SKM-1 (cell line): ENCODE data around the gene ATP11A.
"Not testable (repeated sequence)": the region's sequence is repeated elsewhere in the genome, so short reads cannot be mapped to it uniquely, and the experiment has no call there.

Experiments
- DNase-seq: peaks from one replicate; lab custom pipeline; 2025; ENCODE audit not compliant: unreplicated experiment; lab: John Stamatoyannopoulos, UW

ATP11A gene

DNA sequence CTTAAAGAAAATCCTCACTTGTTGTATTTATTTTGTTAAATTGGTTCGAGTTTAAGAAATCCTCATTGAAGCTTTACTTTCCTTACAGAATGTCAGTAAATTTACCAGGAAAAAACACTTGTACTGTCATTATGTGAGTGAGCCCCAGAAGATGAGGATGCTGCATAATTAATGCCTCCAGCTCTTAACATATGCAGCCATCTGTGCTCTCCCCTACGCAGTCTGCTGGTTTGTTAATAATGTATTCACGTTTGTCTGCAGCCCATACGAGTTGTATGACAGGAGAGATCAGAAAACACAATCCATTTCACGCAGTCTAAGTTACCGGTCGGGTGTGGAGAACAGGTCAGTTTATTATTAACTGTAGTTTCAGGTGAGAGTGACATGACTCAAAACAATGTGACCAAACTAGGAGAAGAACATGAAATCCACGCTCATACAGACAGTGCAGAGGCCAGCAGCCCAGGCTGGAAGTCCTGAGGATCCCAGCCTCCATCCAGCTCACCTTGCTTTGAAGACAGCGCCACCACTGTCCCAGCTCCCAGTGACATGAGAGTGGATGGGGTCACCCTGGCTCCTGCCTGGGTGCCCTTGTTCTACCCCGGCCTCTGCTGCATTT lies 19.8 kb upstream of the ATP11A start:
- DNase-seq = no peak

DNA sequence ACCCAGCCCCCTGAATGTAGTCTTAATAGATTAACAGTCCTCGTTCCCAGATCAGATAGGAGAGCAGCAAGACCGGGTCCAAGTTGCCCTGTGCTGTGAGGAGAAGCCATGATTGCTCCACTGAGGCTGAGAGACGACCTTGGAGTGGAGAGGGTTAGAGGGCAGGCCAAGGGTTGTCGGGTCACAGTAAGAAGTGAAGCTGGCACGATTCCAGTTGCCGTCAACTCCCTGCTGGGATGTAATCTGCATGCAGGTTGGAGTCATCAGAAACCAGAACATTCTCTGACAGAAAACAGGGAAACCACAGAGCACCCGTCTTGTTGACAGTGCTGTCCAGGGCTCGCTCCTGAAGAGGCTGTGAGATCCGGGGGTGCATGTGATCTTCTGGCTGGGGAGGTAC lies 19.0 kb upstream of the ATP11A start:
- DNase-seq = no peak

- no peak for DNase-seq
Measured at GRCh38 chr13:112671359-112671758, 18.5 kb upstream of the ATP11A start.

DNA sequence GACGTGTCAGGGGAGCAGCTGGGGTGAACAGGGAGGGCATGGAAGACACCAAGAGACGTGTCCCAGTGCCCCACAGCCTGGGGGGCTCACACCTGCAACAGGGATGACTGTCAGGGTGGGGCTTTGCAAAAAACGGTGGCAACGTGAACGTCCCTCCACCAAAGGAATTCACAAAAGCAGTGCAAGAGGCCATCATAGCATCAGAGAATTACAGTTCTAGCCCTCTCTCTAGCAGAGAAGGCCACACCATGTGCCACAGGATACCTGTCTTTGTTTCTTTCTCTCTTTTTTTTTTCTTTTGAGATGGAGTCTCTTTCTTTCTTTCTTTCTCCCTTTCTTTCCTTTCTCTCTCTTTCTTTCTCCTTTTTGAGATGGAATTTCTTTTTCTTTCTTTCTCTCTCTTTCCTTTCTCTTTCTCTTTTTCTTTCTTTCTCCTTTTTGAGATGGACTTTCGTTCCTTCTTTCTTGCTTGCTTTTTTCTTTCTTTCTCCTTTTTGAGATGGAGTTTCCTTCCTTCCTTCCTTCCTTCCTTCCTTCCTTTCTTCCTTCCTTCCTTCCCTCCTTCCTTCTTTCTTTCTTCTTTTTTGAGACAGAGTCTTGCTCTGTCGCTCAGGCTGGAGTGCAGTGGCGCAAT lies 17.1 kb upstream of the ATP11A start:
- no peak for DNase-seq

DNA sequence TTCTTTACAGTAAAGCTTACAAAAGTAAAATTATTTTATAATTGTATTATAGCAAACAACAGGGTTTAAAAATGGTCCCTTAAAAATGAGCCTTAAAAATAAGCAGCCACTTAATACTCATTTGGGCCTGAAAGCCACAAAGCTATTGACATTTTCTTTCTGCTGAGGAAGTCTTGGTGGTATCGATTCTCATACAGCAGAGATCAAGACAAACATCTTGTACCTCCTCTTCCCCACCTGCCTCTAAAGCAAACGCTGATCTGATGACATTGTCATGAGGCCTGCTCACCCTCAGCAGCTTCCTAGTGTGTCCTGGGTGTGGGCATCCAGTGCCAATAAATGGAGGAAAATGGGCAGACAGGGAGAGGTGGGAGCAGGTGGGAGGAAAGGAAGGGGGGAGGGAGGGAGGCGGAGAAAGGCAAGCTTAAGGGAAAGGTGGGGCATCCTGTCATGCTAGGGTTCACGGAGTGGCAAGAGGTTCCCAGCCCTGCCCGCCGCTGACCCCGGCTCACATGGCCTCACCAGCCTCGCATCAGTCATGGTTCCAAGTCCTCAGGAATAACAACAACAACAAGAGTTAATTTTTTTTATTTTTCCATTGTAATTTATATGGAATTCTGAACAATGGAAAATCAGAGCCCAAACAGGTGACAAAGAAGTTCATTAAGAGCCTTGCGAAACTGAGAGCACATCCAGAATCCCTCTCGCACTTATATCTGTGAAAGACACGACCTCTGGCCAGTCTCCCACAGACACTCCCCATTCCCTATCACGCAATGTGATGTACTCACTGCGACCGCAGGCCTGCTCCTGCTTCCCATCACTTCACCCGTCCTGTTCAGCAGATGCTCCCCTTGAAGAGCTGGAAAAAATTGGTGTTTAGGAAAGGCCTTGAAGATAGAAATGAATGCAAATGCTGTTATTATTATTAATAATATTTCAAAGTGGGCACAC lies 15.1 kb upstream of the ATP11A start:
- no peak for DNase-seq

DNA sequence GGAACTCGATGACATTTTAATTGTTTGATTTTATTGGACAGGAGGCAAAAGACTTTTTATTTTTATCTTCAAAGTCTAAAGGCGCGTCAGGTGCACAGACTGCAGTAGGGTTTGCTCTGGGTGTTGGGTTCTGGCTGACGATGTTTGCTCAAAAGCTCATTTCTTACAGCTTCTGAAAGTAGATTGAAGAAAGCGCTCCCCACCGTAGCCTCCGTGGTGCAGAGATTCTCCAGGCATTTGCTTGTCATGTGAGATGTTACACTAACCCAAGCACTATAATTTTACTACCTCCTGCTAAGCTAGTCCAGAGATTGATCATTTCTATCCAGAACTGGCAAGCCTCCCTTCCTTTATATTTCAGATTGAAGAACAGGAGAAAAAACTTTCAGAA lies 14.5 kb upstream of the ATP11A start:
- DNase-seq = no peak

DNA sequence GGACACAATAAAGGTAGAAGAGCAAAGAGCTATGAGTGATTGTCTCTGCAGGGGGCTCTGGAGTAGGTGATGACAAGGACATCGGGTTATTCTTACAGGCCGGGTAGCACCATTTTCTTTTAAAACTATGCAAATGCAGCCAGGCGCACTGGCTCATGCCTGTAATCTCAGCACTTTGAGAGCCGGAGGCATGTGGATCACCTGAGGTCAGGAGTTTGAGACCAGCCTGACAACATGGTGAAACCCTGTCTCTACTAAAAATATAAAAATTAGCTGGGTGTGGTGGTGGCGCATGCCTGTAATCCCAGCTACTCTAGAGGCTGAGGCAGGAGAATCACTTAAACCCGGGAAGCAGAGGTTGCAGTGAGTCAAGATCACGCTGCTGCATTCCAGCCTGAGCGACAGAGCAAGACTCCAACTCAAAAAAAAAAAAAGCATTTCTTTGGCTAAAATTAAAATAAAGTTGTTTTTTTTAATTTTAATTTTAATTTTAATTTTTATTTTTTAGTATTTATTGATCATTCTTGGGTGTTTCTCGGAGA lies 12.3 kb upstream of the ATP11A start:
- DNase-seq = not testable (repeated sequence)

DNA sequence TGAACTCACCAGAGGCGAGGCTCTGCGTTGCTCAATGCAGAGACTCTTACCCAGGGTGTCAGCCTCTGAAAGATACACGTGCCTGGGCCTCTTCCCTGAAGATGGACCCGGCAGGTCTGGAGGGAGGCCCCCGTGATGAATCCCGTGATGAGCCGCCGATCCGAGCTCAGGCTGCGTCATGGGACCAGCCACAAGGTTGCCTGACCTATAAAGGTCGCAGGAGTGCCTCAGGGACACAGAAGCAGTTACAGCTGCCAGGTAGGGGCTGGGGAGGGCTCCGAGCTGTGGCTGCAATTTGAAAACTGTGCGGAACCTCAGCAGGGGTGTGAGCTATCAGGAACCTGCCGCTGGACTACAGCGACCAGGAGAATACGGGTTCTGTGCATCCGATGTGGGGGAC lies 10.5 kb upstream of the ATP11A start:
- no peak for DNase-seq

DNA sequence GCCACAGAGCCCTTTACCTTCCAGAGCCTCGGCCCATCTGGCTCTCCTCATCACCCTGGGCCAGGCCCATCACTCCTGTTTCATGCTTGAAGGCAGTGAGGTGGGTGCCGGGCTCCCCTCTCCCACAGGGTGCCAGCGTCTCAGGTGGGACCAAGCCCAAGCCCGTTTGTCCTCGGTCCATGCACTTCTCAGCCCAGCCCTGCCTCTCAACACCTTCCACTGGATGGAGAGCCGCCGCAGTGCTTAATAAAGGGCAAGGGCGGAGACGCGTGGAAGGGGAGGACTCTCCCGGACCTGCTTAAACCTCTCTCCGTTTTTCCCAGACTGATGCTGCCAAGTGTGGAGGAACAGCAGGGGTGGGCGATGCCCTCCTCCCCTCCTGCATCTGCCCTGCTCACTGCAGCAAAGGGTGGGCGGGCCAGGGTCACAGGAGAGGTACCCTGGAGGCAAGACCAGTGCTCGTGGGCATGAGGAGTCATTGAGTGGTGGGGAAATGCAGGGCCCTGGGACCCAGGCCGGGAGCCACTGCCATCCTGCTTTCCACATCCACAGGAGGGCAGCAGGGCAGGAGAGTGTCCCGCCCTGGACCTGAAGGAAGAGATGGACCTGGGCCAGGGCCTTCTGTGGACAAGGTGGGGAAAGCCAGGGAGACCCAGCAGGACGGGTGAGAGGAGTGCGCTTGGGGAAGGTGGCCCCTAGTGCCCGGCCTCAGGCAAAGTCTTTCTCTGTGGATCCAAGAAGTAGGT lies 9.7 kb upstream of the ATP11A start:
- no peak for DNase-seq

DNA sequence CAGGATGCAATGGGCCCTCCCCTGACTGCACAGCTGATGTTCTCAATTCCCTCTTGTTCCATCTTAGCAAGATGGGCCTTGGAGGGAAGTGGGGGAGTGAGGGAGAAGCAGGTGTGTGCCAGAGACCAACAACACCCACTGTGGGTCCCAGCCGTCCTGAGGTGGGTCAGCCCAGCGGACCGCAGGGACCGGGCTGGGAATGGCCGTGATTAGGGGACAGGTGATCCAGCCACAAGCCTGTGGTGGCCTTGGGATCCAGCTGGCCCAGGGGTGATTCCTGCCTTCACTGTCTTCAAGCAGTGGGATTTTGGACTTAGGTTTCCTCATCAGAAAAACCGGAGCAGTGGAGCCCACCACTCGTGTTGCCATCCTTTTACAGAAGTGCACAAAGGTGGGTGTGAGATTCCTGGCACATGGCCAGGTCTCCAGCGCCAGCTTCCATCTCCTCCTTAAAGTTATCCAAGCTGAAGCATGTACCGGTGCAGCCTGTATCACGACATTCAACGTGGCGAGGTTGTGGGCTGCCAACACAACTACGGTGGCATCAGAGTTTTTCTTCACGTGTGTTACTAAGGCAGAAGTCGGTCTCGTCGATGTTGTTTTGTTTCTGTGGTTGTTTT lies 9.0 kb upstream of the ATP11A start:
- DNase-seq = no peak

DNA sequence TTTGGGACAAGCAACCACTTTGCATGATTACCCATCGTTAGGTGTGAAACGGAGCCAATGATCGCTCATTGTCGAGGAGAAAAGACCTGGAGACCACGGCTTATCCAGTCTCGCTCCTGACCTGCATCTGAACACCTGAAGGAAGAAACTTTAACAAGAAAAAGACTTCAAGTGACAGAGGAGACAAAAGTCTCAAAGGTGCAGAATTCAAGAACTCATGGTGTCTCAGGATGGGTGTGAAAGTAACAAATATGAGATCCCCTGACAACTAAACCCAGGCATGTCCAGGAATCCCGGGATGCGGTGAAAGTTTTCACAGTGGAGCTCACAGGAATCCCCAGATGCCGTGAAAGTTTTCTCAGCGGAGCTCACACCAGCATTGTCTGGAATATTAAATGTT lies 6.3 kb upstream of the ATP11A start:
- no peak for DNase-seq

DNA sequence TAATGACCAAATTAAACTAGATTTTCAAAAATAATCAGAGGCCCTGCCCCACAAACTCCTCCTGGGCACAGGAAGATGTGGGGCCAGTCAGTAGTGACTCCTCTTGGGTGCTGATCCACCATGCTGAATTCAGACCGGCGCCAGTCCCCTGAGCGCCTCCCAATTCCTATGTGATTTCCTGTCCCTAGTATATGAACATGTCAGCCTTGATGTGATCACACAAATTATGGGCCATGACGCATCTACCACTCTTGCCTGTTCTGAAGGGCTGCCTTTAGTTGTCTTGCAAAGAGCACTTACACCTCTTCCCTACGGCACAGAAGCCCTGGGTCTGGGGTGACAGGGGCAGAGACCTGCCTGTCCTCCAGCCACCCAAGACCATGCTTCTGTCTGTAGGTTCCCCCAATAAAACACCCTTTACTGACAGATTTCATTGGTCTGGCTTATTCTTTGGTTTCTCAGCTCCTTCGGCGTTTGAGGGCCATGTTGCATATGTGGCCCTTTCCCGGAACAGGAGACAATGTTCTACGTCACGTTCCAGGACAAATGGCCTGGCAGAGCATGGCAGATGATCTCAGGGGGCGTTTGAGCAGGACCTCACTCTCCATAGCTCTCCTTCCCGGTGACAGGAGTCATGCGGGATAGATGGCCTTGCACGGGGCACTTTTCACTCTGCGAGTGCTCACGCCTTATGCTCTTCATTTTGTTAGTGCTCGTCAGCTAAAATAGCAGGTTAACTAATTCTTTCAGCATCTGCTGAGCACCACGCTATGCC lies 5.6 kb upstream of the ATP11A start:
- no peak for DNase-seq

DNA sequence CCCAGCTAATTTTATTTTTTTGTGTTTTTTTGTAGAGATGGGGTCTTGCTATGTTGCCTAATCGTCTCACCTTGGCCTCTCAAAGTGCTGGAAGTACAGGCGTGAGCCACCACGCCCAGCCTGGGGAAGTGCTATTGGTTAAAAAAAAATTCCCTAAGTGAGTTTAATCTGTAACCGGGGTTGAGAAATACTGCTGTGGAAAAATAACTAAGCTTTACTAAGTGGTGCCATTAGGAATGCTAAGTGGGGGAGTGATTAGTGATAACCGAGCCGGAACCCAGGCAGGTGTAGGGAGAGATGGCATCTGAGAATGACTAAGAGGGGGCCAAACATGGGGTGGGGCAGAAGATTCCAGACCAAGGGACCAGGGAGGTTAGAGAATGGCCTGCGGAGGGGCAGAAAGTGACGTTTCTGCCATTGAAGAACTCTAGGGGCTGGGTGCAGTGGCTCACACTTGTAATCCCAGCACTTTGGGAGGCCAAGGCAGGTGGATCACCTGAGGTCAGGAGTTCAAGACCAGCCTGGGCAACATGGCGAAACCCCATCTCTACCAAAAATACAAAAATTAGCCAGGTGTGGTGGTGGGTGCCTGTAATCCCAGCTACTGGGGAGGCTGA lies 4.5 kb upstream of the ATP11A start:
- DNase-seq = not testable (repeated sequence)

- no peak for DNase-seq
Measured at GRCh38 chr13:112685896-112686295, 3.9 kb upstream of the ATP11A start.

DNA sequence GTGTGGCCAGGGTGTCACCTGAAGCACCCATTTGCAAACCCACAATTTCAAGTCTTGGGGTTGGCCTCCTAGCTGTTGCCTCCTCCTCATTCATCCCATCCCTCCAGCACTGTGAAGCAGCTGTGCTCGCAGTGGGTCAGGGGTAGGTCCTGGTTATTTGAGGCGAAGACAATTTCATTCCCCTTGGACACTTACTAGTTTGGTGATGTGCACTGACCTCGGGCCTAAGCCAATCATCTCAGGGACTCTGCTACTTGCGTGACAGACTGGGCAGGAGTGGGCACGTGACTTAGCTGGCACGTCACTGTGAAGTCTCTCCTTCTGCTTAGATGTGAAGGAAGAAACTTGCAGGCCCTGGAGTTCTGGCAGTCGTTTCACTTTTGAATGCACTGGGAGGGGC lies 3.5 kb upstream of the ATP11A start:
- no peak for DNase-seq

- no peak for DNase-seq
Measured at GRCh38 chr13:112686987-112687386, 2.9 kb upstream of the ATP11A start.

- DNase-seq = no peak
Measured at GRCh38 chr13:112687836-112688559, 1.8 kb upstream of the ATP11A start.

DNA sequence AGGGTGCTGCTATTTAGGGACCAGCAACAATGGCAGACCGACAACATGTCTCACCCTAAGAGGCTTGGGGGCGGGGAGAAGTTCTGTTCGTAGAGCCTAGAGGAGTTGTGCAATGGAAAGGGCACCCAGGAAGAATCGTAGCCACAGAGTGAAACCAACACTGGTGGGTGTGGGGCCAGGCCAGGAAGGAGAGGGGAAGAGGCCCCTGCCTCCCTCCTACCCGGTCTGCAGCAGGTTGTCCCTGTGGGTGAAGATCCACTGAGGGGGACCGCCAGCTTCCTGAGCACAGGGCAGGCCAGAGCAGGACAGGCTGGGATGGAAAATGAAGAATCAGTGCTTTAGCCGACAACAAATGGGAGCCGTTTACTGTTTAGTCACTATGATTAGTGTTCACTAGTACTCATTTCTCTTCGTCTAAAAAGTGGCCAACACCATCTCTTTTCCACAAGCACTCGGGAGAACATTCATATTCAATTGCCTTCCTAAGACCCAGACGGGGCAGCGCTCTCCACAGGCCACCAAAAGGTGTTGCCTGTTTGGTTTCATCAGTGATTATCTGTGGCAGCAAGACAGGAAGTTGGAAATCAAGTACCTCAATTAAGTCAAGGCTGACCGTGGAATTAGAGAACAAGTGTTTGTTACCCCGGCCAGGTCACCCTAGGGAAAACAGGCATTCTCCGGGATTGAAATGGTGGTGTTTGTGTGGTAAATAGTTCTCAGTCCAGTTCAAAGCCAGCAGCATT lies 1.1 kb upstream of the ATP11A start:
- DNase-seq = peak; percentile 87
